AG04450 (cell line): ENCODE results near the gene MCC. TPM values are rescaled to one million over a fixed set of nuclear protein-coding genes. Genes with fewer than 3 reads are reported as not detected.
"Not testable (repeated sequence)": the region's sequence is repeated elsewhere in the genome, so short reads cannot be mapped to it uniquely, and the experiment has no call there.

Source experiments
- CTCF ChIA-PET: fragments of 300-600, 350-600 bp; formaldehyde crosslinking; extraction: SDS; loops from one replicate; lab custom pipeline; 2022; ENCODE audit warnings: antibody characterized with exemption, inconsistent platforms; lab: Charles Lee
- POLR2A ChIA-PET: fragments of 350-600 bp; formaldehyde crosslinking; extraction: SDS; loops from one replicate; lab custom pipeline; 2021; ENCODE audit warnings: antibody characterized with exemption, inconsistent platforms; lab: Yijun Ruan, JAX
- DNase-seq: peaks from one replicate; pipeline ENCODE4 v3.0.0-alpha.2; 2011; ENCODE audit warnings: low read depth, low spot score
- H3K27ac ChIP-seq: one replicate; pipeline ENCODE4 v1.5.1; 2012; ENCODE audit warnings: low read depth, low read length, control low read depth
- H3K27me3 ChIP-seq: one replicate; pipeline ENCODE4 v1.6.0; 2012; ENCODE audit warnings: low read length; ENCODE audit not compliant: control insufficient read depth, insufficient read depth
- H3K4me3 ChIP-seq: 2 replicates; pipeline ENCODE4 v1.5.1; 2011; ENCODE audit warnings: mild to moderate bottlenecking, low read depth, low read length, control low read depth
- H3K9me3 ChIP-seq: 2 replicates; pipeline ENCODE4 v1.5.1; 2012; ENCODE audit warnings: low read length; ENCODE audit not compliant: control insufficient read depth, insufficient read depth
- polyA plus RNA-seq: library from polyadenylated mRNA; depleted of rRNA; stranded (reverse); fragments of >200 nt; gene quantifications from 2 replicates; pipeline ENCODE4 v1.2.3, GENCODE V29; 2011
- TF ChIP-seq, protein P1 (sequence below): IDR thresholded peaks from 2 replicates; pipeline ENCODE4 v1.5.1; 2011; ENCODE audit warnings: low read depth, low read length, control low read depth, inconsistent platforms

Gene MCC
- polyA plus RNA-seq, 1 experiment, result 17.5 TPM

DNA sequence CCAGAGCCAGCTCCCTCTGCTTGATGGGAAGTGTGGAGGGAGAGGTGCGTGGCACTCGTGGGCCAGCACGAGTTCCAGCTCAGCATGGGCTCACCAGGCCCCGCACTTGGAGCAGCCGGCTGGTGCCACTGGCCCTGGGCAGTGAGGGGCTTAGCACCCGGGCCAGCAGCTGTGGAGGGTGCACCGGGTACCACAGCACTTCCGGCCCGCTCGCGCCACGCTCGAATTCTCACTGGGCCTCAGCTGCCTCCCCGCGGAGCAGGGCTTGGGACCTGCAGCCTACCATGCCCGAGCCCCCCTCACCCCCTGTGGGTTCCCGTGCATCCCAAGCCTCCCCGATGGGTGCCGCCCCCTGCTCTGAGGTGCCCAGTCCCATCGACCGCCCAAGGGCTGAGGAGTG, 413.2 kb downstream of the MCC start:
- POLR2A ChIA-PET, result no interaction called here
- CTCF ChIA-PET, result no interaction called here

DNA sequence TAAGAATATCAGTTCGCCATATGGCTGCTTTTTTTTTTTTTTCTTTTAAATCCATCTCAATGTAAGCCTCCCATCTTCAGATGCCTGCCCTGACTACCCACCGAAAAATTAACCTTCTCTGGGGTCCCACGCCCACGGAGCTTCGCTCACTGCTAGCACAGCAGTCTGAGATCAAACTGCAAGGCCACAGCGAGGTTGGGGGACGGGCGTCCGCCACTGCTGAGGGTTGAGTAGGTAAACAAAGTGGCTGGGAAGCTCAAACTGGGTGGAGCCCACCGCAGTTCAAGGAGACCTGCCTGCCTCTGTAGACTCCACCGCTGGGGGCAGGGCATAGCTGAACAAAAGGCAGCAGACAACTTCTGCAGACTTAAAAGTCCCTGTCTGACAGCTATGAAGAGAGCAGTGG, 414.6 kb downstream of the MCC start:
- POLR2A ChIA-PET, result not testable (repeated sequence)

More for the DNA sequence above, 413.2 kb downstream of the MCC start:
- Histone ChIP-seq H3K27me3 (peaks cover 3% of the 10 kb centered on the region), H3K4me3 (no peak overlapping the region), H3K27ac (no peak overlapping the region), H3K9me3 (peaks cover 8% of the 10 kb centered on the region; the same call in 1 of the 2 replicates)
- DNase-seq, result no peak
- TF ChIP-seq, protein P1, sequence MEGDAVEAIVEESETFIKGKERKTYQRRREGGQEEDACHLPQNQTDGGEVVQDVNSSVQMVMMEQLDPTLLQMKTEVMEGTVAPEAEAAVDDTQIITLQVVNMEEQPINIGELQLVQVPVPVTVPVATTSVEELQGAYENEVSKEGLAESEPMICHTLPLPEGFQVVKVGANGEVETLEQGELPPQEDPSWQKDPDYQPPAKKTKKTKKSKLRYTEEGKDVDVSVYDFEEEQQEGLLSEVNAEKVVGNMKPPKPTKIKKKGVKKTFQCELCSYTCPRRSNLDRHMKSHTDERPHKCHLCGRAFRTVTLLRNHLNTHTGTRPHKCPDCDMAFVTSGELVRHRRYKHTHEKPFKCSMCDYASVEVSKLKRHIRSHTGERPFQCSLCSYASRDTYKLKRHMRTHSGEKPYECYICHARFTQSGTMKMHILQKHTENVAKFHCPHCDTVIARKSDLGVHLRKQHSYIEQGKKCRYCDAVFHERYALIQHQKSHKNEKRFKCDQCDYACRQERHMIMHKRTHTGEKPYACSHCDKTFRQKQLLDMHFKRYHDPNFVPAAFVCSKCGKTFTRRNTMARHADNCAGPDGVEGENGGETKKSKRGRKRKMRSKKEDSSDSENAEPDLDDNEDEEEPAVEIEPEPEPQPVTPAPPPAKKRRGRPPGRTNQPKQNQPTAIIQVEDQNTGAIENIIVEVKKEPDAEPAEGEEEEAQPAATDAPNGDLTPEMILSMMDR, result no peak

DNA sequence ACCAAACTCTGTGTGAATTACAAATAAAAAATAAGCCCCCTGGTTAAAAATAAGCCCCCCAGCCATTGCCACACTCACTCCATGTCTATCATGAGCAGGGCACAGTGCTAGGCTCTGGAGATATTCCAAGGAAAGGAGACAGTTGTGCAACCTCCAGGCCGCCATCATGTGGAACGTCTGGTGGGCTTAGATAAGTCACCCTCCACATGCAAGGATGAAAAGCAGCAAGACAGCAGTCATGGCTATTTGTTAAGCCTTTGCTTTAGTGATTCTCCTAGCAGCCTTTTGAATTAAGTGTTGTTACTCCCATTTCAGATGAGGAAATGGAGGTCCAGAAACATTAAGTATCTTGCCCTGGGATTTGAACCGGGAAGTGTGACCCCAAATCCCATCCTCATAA, 416.9 kb downstream of the MCC start:
- peaks cover 8% of the 10 kb centered on the region; the same call in 1 of the 2 replicates for H3K9me3 ChIP-seq
- peaks cover 3% of the 10 kb centered on the region for H3K27me3 ChIP-seq
- H3K4me3 ChIP-seq, result no peak overlapping the region
- TF ChIP-seq, protein P1, result no peak
- CTCF ChIA-PET, result interaction anchor here (0.6 kb wide), 2 partner anchors 75 to 111 kb away, joined by 3 read pairs; no protein-coding TSS in a partner anchor
- POLR2A ChIA-PET, result no interaction called here
- H3K27ac ChIP-seq, result no peak overlapping the region
- no peak for DNase-seq

More for the DNA sequence above, 414.6 kb downstream of the MCC start:
- not testable (repeated sequence) for DNase-seq, H3K27ac ChIP-seq, H3K27me3 ChIP-seq, H3K4me3 ChIP-seq, H3K9me3 ChIP-seq
- CTCF ChIA-PET, result interaction anchor here (0.7 kb wide), 1 partner anchor 68 kb away, joined by 9 read pairs; no protein-coding TSS in a partner anchor

DNA sequence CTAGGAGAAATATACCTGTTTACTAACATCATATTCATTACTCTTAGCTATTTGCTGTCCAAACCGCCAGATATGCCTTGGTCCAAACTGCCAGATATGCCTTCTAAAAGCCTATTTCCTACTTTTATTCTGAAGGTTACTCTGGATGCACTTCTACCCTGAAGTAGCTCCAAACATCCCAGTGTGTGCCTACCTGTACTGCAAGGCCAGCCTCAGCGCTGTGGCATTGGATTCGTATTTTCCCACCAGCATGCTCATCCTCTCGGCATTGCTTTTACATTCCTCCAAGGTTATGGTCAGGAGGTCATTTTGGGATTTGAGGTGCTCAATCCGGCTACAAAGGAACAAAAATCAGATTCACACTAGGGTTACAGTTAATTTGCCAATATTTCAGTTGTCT, 417.4 kb downstream of the MCC start:
- Histone ChIP-seq H3K27ac (no peak overlapping the region), H3K9me3 (peaks cover 8% of the 10 kb centered on the region; the same call in 1 of the 2 replicates), H3K27me3 (peaks cover 3% of the 10 kb centered on the region), H3K4me3 (no peak overlapping the region)
- DNase-seq, result no peak
- TF ChIP-seq, protein P1, result no peak
- CTCF ChIA-PET, result interaction anchor here (0.6 kb wide), 1 partner anchor 112 kb away, joined by 3 read pairs; no protein-coding TSS in a partner anchor
- POLR2A ChIA-PET, result no interaction called here

DNA sequence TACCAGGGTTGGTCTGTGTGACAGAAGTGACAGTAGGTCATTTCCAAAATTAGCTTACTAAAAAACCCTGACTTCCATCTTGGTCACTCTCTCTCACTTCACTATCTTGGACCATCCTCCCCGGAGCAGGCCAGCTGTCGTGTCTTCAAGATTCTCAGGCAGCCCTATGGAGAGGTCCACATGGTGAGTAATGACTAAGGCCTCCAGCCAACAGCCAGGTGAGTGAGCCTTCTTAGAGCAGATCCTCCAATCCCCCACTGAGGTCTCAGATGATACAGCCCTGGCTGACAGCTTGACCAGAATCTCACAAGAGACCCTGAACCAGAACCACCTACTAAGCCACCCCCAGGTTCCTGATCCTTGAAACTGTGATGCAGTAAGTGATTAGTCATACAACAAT, 419.7 kb downstream of the MCC start:
- POLR2A ChIA-PET, result no interaction called here
- CTCF ChIA-PET, result interaction anchor here (0.6 to 1.3 kb wide), 3 partner anchors 15 to 386 kb away, joined by 3 to 5 read pairs (median 4); no protein-coding TSS in a partner anchor
- H3K4me3 ChIP-seq, result no peak overlapping the region
- H3K27me3 ChIP-seq, result peaks cover 5% of the 10 kb centered on the region
- TF ChIP-seq, protein P1, result no peak
- no peak for DNase-seq
- H3K9me3 ChIP-seq, result no peaks in the 10 kb centered on the region; the same call in 1 of the 2 replicates
- H3K27ac ChIP-seq, result peak overlapping the region; percentile 3
